HEK293T (cell line): ENCODE data around the gene SERBP1.

ENCODE experiments used
- BHLHE40 ChIP-seq: fragments of 450-650 bp; IDR thresholded peaks from 2 replicates; pipeline ENCODE4 v1.6.1; 2016; ENCODE audit warnings: mild to moderate bottlenecking, moderate library complexity, borderline replicate concordance
- ELF4 ChIP-seq: fragments of 450-650 bp; IDR thresholded peaks from 2 replicates; pipeline ENCODE4 v1.6.1; 2017; ENCODE audit warnings: antibody characterized with exemption
- FOXM1 ChIP-seq: fragments of 450-650 bp; IDR thresholded peaks from 2 replicates; pipeline ENCODE4 v1.6.1; 2017; ENCODE audit warnings: mild to moderate bottlenecking, borderline replicate concordance
- L3MBTL2 ChIP-seq: fragments of 450-650 bp; conservative IDR thresholded peaks from 2 replicates; pipeline ENCODE4 v1.6.1; 2016; ENCODE audit warnings: mild to moderate bottlenecking
- LEF1 ChIP-seq: fragments of 450-650 bp; IDR thresholded peaks from 2 replicates; pipeline ENCODE4 v1.6.1; 2017; ENCODE audit warnings: mild to moderate bottlenecking, borderline replicate concordance
- NFRKB ChIP-seq: fragments of 450-650 bp; IDR thresholded peaks from 2 replicates; pipeline ENCODE4 v1.6.1; 2016; ENCODE audit warnings: mild to moderate bottlenecking, moderate library complexity
- SP1 ChIP-seq: fragments of 450-650 bp; IDR thresholded peaks from 2 replicates; pipeline ENCODE4 v1.6.1; 2017
- ZNF384 ChIP-seq: fragments of 450-650 bp; IDR thresholded peaks from 2 replicates; pipeline ENCODE4 v1.6.1; 2016

- TF ChIP-seq ZNF384 (no peak), BHLHE40 (no peak), LEF1 (no peak), SP1 (no peak), FOXM1 (no peak), NFRKB (no peak), ELF4 (no peak), L3MBTL2 (no peak)
Observed at GRCh38 chr1:67372898-67373297, 57.3 kb downstream of the SERBP1 start.
